Suppressor macrophage (primary cell): ENCODE measurements around the gene ATP6V0E1.
A peak's percentile ranks its signal among the peaks of the same experiment; 100 is the strongest.
"Not testable (repeated sequence)": the region's sequence is repeated elsewhere in the genome, so short reads cannot be mapped to it uniquely, and the experiment has no call there.

Source experiments
- DNase-seq, 4 experiments: peaks; one replicate each; pipeline ENCODE4 v3.0.0-alpha.2; 2020 to 2022

The ATP6V0E1 gene

GRCh38 chr5:173039964-173040363 lies 56.4 kb downstream of the ATP6V0E1 start:
- DNase-seq, result no peak

GRCh38 chr5:173041881-173042762 lies 58.6 kb downstream of the ATP6V0E1 start:
- no peak for DNase-seq

GRCh38 chr5:173042763-173043107 lies 59.2 kb downstream of the ATP6V0E1 start:
- no peak for DNase-seq

- DNase-seq, result no peak
These were observed 61.9 kb downstream of the ATP6V0E1 start for GRCh38 chr5:173045474-173045873.

- DNase-seq, result not testable (repeated sequence)
These were observed 63.7 kb downstream of the ATP6V0E1 start for GRCh38 chr5:173047096-173047837.

- no peak for DNase-seq
These were observed 64.2 kb downstream of the ATP6V0E1 start for GRCh38 chr5:173047838-173048105.

GRCh38 chr5:173050791-173051190 lies 67.2 kb downstream of the ATP6V0E1 start:
- no peak for DNase-seq

- no peak for DNase-seq
These were observed 68.2 kb downstream of the ATP6V0E1 start for GRCh38 chr5:173051746-173052145.

GRCh38 chr5:173053041-173053440 lies 69.5 kb downstream of the ATP6V0E1 start:
- DNase-seq, result no peak

GRCh38 chr5:173055042-173055721 lies 71.6 kb downstream of the ATP6V0E1 start:
- no peak for DNase-seq

- DNase-seq, result peak in 1 of 4 experiments; percentile 9
These were observed 72.1 kb downstream of the ATP6V0E1 start for GRCh38 chr5:173055722-173055982.

GRCh38 chr5:173055983-173056782 lies 72.6 kb downstream of the ATP6V0E1 start, which contains the start of gene CREBRF:
Gene CREBRF (plus strand): TSS chr5:173056352. CDS start chr5:173080776, 24,424 bp downstream.
- DNase-seq, result peak; percentile 98 to 100 (median 98)

- DNase-seq, result no peak
These were observed 73.2 kb downstream of the ATP6V0E1 start for GRCh38 chr5:173056783-173057061.

GRCh38 chr5:173057062-173057924 lies 73.7 kb downstream of the ATP6V0E1 start:
- DNase-seq, result peak; percentile 99 to 100 (median 99)

GRCh38 chr5:173062141-173062540 lies 78.6 kb downstream of the ATP6V0E1 start:
- DNase-seq, result no peak

GRCh38 chr5:173065155-173065554 lies 81.6 kb downstream of the ATP6V0E1 start:
- peak in 3 of 4 experiments; percentile 12 to 21 (median 12) for DNase-seq

- peak; percentile 19 to 77 (median 60) for DNase-seq
These were observed 86.1 kb downstream of the ATP6V0E1 start for GRCh38 chr5:173069671-173070070.

GRCh38 chr5:173075137-173075843 lies 91.7 kb downstream of the ATP6V0E1 start:
- no peak for DNase-seq

GRCh38 chr5:173075970-173076369 lies 92.4 kb downstream of the ATP6V0E1 start:
- DNase-seq, result no peak

GRCh38 chr5:173076471-173076870 lies 92.9 kb downstream of the ATP6V0E1 start:
- peak in 1 of 4 experiments; percentile 21 for DNase-seq

GRCh38 chr5:173078878-173079277 lies 95.3 kb downstream of the ATP6V0E1 start:
- DNase-seq, result no peak
